ENCODE results near the gene TMEM37. TPM values are rescaled to one million over a fixed set of nuclear protein-coding genes. Genes with fewer than 3 reads are reported as not detected.
A peak's percentile ranks its signal among the peaks of the same experiment; 100 is the strongest.

TMEM37 gene
- total and polyA plus RNA-seq, 2 of the 13 experiments (the other 11 are each of a cell fraction or from before 2014, with no cell fraction given), result 37.7 to 115 TPM

GRCh38 chr2:119436993-119437772 lies 5.5 kb downstream of the TMEM37 start (continued):
- TF ChIP-seq ZXDC (CRISPR knock-in tag; IDR thresholded peaks at IDR 0.05), result 0 out of 2 replicates have a peak, but pooled peaks have one; percentile 31
- TF ChIP-seq IKZF5 (CRISPR knock-in tag; IDR thresholded peaks at IDR 0.05), result peak; percentile 8; the same call in 1 of the 2 replicates
- no peak for TF ChIP-seq BRCA1 (CRISPR knock-in tag; IDR thresholded peaks at IDR 0.05)
- TF ChIP-seq CEBPZ (IDR thresholded peaks at IDR 0.05; ENCODE audit: low read length), result no peak
- peak; percentile 89 for TF ChIP-seq AGO2 (optimal IDR thresholded peaks at IDR 0.05; ENCODE audit: low read depth, low read length)
- no peak for TF ChIP-seq JDP2 (CRISPR knock-in tag; IDR thresholded peaks at IDR 0.05; ENCODE audit: borderline replicate concordance)
- TF ChIP-seq PAWR (CRISPR knock-in tag; IDR thresholded peaks at IDR 0.05; ENCODE audit: borderline replicate concordance), result no peak
- TF ChIP-seq ZNF800 (CRISPR knock-in tag; IDR thresholded peaks at IDR 0.05), result 0 out of 2 replicates have a peak, but pooled peaks have one; percentile 3
- TF ChIP-seq ZNF674 (CRISPR knock-in tag; IDR thresholded peaks at IDR 0.05; ENCODE audit: low read depth), result no peak
- no peak for TF ChIP-seq ATM (IDR thresholded peaks at IDR 0.05; ENCODE audit: borderline replicate concordance)
- TF ChIP-seq ZNF530 (CRISPR knock-in tag; IDR thresholded peaks at IDR 0.05; ENCODE audit: low read depth), result no peak
- TF ChIP-seq SALL2 (CRISPR knock-in tag; IDR thresholded peaks at IDR 0.05), result no peak
- TF ChIP-seq NCOA5 (CRISPR knock-in tag; IDR thresholded peaks at IDR 0.05), result no peak
- peak; percentile 72 for TF ChIP-seq RBFOX2 (IDR thresholded peaks at IDR 0.05; ENCODE audit: low read depth, low read length)
- TF ChIP-seq ZNF687 (CRISPR knock-in tag; IDR thresholded peaks at IDR 0.05), result peak; percentile 71

Data from HepG2 (cell line).